Osteoblast (primary cell): Measurements from ENCODE around the gene CAPN5. TPM values are rescaled to one million over a fixed set of nuclear protein-coding genes. Genes with fewer than 3 reads are reported as not detected.

Source experiments
- DNase-seq: peaks from one replicate; pipeline ENCODE4 v3.0.0; 2011; ENCODE audit warnings: low spot score, mixed read lengths; ENCODE audit not compliant: insufficient read length; ENCODE audit errors: missing footprints
- H2AFZ ChIP-seq: 2 replicates; pipeline ENCODE4 v1.6.0; 2011; ENCODE audit warnings: mild to moderate bottlenecking, low read length
- H3K27ac ChIP-seq: 2 replicates; pipeline ENCODE4 v1.5.1; 2011; ENCODE audit warnings: mild to moderate bottlenecking, low read depth, low read length, moderate library complexity
- H3K27me3 ChIP-seq: 2 replicates; pipeline ENCODE4 v1.6.0; 2012; ENCODE audit warnings: mild to moderate bottlenecking, control low read depth, inconsistent platforms, low read length, moderate library complexity; ENCODE audit not compliant: insufficient read depth
- H3K36me3 ChIP-seq: 2 replicates; pipeline ENCODE4 v1.5.1; 2011; ENCODE audit warnings: mild to moderate bottlenecking, low read length, control low read depth, moderate library complexity; ENCODE audit not compliant: insufficient read depth
- H3K4me1 ChIP-seq: 2 replicates; pipeline ENCODE4 v1.5.1; 2011; ENCODE audit warnings: mild to moderate bottlenecking, low read length, control low read depth, moderate library complexity; ENCODE audit not compliant: insufficient read depth
- H3K4me2 ChIP-seq: 2 replicates; pipeline ENCODE4 v1.6.0; 2011; ENCODE audit warnings: mild to moderate bottlenecking, low read length; ENCODE audit not compliant: insufficient read depth
- H3K4me3 ChIP-seq: fragments of 200-600 bp; sonication (generic); 3 replicates; pipeline ENCODE4 v1.5.1; 2012; ENCODE audit warnings: mild to moderate bottlenecking, low read length, inconsistent platforms; ENCODE audit not compliant: insufficient read depth
- H3K79me2 ChIP-seq: 2 replicates; pipeline ENCODE4 v1.6.0; 2012; ENCODE audit warnings: mild to moderate bottlenecking, low read length, control low read depth, inconsistent platforms; ENCODE audit not compliant: insufficient read depth
- H3K9me3 ChIP-seq: 2 replicates; pipeline ENCODE4 v1.5.1; 2011; ENCODE audit warnings: low read depth, low read length, control low read depth
- H4K20me1 ChIP-seq: 2 replicates; pipeline ENCODE4 v1.6.0; 2012; ENCODE audit warnings: mild to moderate bottlenecking, low read length, control low read depth; ENCODE audit not compliant: insufficient read depth
- CTCF ChIP-seq: IDR thresholded peaks from 2 replicates; pipeline ENCODE4 v1.5.1; 2011; ENCODE audit warnings: mild to moderate bottlenecking, low read depth, low read length, moderate library complexity; ENCODE audit errors: extremely low read depth
- total RNA-seq: library from RNA; depleted of rRNA; stranded (reverse); fragments of >200 nt; gene quantifications from 2 replicates; pipeline ENCODE4 v1.2.3, GENCODE V29; 2012

The CAPN5 gene
- total RNA-seq, 1 donor = 6.5 TPM

- no peak overlapping the region for H3K27ac ChIP-seq
- H2AFZ ChIP-seq = no peak overlapping the region
- no peaks in the 10 kb centered on the region for H3K36me3 ChIP-seq
- H3K4me1 ChIP-seq = peaks cover 45% of the 10 kb centered on the region
- TF ChIP-seq CTCF = no peak
- no peak overlapping the region for H3K4me2 ChIP-seq
- H3K4me3 ChIP-seq = no peak overlapping the region
- peaks cover 4% of the 10 kb centered on the region for H4K20me1 ChIP-seq
- no peaks in the 10 kb centered on the region for H3K9me3 ChIP-seq
- H3K79me2 ChIP-seq = peaks cover 2% of the 10 kb centered on the region
- no peaks in the 10 kb centered on the region for H3K27me3 ChIP-seq
- peak; percentile 87 for DNase-seq
These were observed 44.5 kb downstream of the CAPN5 start for GRCh38 chr11:77111277-77111676.

GRCh38 chr11:77111946-77112345, 45.2 kb downstream of the CAPN5 start:
- Histone ChIP-seq H3K27me3 (no peaks in the 10 kb centered on the region), H3K79me2 (peaks cover 2% of the 10 kb centered on the region), H3K9me3 (no peaks in the 10 kb centered on the region), H3K27ac (no peak overlapping the region), H4K20me1 (peaks cover 4% of the 10 kb centered on the region), H2AFZ (no peak overlapping the region), H3K4me1 (peaks cover 45% of the 10 kb centered on the region), H3K4me3 (no peak overlapping the region), H3K4me2 (no peak overlapping the region), H3K36me3 (no peaks in the 10 kb centered on the region)
- no peak for TF ChIP-seq CTCF
- DNase-seq = peak; percentile 88

- Histone ChIP-seq H3K4me3 (no peak overlapping the region), H3K4me1 (peaks cover 38% of the 10 kb centered on the region), H3K36me3 (no peaks in the 10 kb centered on the region), H3K9me3 (no peaks in the 10 kb centered on the region), H3K27ac (no peak overlapping the region), H4K20me1 (peaks cover under 1% of the 10 kb centered on the region), H2AFZ (no peak overlapping the region), H3K4me2 (no peak overlapping the region), H3K27me3 (no peaks in the 10 kb centered on the region), H3K79me2 (no peaks in the 10 kb centered on the region)
- TF ChIP-seq CTCF = no peak
- peak; percentile 70 for DNase-seq
These were observed 46.0 kb downstream of the CAPN5 start for GRCh38 chr11:77112641-77113381.

GRCh38 chr11:77113382-77114088, 46.8 kb downstream of the CAPN5 start:
- no peak overlapping the region for H2AFZ ChIP-seq
- no peak overlapping the region for H3K27ac ChIP-seq
- peaks cover 31% of the 10 kb centered on the region for H3K4me1 ChIP-seq
- no peak overlapping the region for H3K4me3 ChIP-seq
- no peaks in the 10 kb centered on the region for H4K20me1 ChIP-seq
- no peaks in the 10 kb centered on the region for H3K27me3 ChIP-seq
- H3K79me2 ChIP-seq = no peaks in the 10 kb centered on the region
- H3K9me3 ChIP-seq = no peaks in the 10 kb centered on the region
- peak; percentile 74 for TF ChIP-seq CTCF
- H3K4me2 ChIP-seq = no peak overlapping the region
- no peaks in the 10 kb centered on the region for H3K36me3 ChIP-seq
- DNase-seq = peak; percentile 98
